ENCODE measurements around the gene DIRAS1. TPM values are rescaled to one million over a fixed set of nuclear protein-coding genes. Genes with fewer than 3 reads are reported as not detected.
"Not testable (repeated sequence)": the region's sequence is repeated elsewhere in the genome, so short reads cannot be mapped to it uniquely, and the experiment has no call there.

Gene DIRAS1
- total RNA-seq, 2 donors from 2014 or later = 36.5 to 58.0 TPM

- no peak for DNase-seq (ENCODE audit: low spot score)
Measured at GRCh38 chr19:2714531-2715269, 6.5 kb downstream of the DIRAS1 start.

GRCh38 chr19:2714102-2714501 is 7.1 kb downstream of the DIRAS1 start:
- H3K9me3 ChIP-seq; H3K4me3 ChIP-seq; H3K4me1 ChIP-seq; H3K27me3 ChIP-seq; DNase-seq (ENCODE audit: low spot score); H3K27ac ChIP-seq; H3K36me3 ChIP-seq: not testable (repeated sequence)

More at GRCh38 chr19:2714531-2715269, 6.5 kb downstream of the DIRAS1 start:
- H3K4me1 ChIP-seq = peaks cover 0 to 5% of the 10 kb centered on the region in 2 donors
- H3K4me3 ChIP-seq = no peak overlapping the region
- H3K27me3 ChIP-seq = no peaks in the 10 kb centered on the region
- no peak overlapping the region for H3K27ac ChIP-seq
- H3K36me3 ChIP-seq = no peaks in the 10 kb centered on the region
- TF ChIP-seq CTCF (IDR thresholded peaks at IDR 0.05) = no peak
- H3K9me3 ChIP-seq = peaks cover 0 to 6% of the 10 kb centered on the region in 2 donors

DNA sequence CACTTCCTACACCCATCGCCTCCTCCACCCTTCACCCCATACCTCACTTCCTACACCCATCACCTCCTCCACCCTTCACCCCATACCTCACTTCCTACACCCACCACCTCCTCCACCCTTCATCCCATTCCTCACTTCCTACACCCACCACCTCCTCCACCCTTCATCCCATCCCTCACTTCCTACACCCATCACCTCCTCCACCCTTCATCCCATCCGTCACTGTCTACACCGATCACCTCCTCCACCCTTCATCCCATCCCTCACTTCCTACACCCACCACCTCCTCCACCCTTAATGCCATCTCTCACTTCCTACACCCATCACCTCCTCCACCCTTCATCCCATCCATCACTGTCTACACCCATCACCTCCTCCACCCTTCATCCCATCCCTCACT is 8.0 kb downstream of the DIRAS1 start:
- not testable (repeated sequence) for H3K27me3 ChIP-seq; H3K4me3 ChIP-seq; DNase-seq (ENCODE audit: low spot score); H3K9me3 ChIP-seq; H3K36me3 ChIP-seq; H3K27ac ChIP-seq; H3K4me1 ChIP-seq

DNA sequence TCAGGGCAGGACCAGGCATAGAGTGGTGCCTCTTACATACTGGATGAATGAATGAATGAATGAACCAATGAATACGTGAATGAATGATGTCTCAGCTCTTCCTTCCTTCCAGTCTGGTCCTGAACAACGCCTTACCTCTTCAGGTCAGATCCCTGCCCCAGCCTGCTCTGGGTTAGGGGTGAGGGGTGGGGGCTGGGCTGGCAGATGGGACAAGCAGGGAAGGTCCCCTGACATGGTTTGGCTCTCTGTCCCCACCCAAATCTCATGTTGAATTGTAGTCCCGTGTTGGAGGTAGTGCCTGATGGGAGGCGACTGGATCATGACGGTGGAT is 9.3 kb downstream of the DIRAS1 start:
- H3K4me3 ChIP-seq = no peak overlapping the region
- no peak for TF ChIP-seq CTCF (IDR thresholded peaks at IDR 0.05)
- no peak overlapping the region for H3K27ac ChIP-seq
- DNase-seq (ENCODE audit: low spot score) = no peak
- H3K4me1 ChIP-seq = no peaks in the 10 kb centered on the region
- H3K27me3 ChIP-seq = no peaks in the 10 kb centered on the region
- peaks cover 0 to 6% of the 10 kb centered on the region in 2 donors for H3K9me3 ChIP-seq
- H3K36me3 ChIP-seq = no peaks in the 10 kb centered on the region

GRCh38 chr19:2711172-2711874 is 9.8 kb downstream of the DIRAS1 start:
- Histone ChIP-seq H3K36me3 (no peaks in the 10 kb centered on the region), H3K4me3 (no peak overlapping the region), H3K27ac (no peak overlapping the region), H3K4me1 (no peaks in the 10 kb centered on the region), H3K27me3 (no peaks in the 10 kb centered on the region), H3K9me3 (peaks cover 0 to 6% of the 10 kb centered on the region in 2 donors)
- DNase-seq (ENCODE audit: low spot score) = no peak
- TF ChIP-seq CTCF (IDR thresholded peaks at IDR 0.05) = no peak

GRCh38 chr19:2706251-2706650 is 14.9 kb downstream of the DIRAS1 start:
- no peaks in the 10 kb centered on the region for H3K27me3 ChIP-seq
- TF ChIP-seq CTCF (IDR thresholded peaks at IDR 0.05) = no peak
- no peaks in the 10 kb centered on the region for H3K9me3 ChIP-seq
- no peak for DNase-seq (ENCODE audit: low spot score)
- no peaks in the 10 kb centered on the region for H3K36me3 ChIP-seq
- no peak overlapping the region for H3K27ac ChIP-seq
- no peak overlapping the region for H3K4me3 ChIP-seq
- peaks cover 0 to 15% of the 10 kb centered on the region in 2 donors for H3K4me1 ChIP-seq
